Suprapubic skin (tissue), 3 donors: Measurements from ENCODE around the gene ACSM2A.
"Not testable (repeated sequence)": the region's sequence is repeated elsewhere in the genome, so short reads cannot be mapped to it uniquely, and the experiment has no call there.

Source experiments
- CTCF ChIP-seq, 2 donors: fragments of 200-600 bp in 1 of 2; fragments of 450-650 bp in 1 of 2; sonication (generic) in 1 of 2; IDR thresholded peaks; one replicate each; pipeline ENCODE4 v1.5.1; 2016 to 2019; ENCODE audit warnings: antibody characterized with exemption in 2 of 2, mild to moderate bottlenecking in 1 of 2, moderate library complexity in 1 of 2
- EP300 ChIP-seq: sonication (generic); formaldehyde crosslinking; IDR thresholded peaks from one replicate; pipeline ENCODE4 v1.6.1; 2017; ENCODE audit warnings: antibody characterized with exemption

GRCh38 chr16:20490994-20491393, 39.7 kb downstream of the ACSM2A start:
- TF ChIP-seq CTCF (IDR thresholded peaks at IDR 0.05); EP300: not testable (repeated sequence)
